Measurements from ENCODE around the gene PPFIA2. TPM values are rescaled to one million over a fixed set of nuclear protein-coding genes. Genes with fewer than 3 reads are reported as not detected.

PPFIA2 gene
- total RNA-seq, 4 donors from 2014 or later = 0.81 to 0.84 TPM; not detected in 2

DNA sequence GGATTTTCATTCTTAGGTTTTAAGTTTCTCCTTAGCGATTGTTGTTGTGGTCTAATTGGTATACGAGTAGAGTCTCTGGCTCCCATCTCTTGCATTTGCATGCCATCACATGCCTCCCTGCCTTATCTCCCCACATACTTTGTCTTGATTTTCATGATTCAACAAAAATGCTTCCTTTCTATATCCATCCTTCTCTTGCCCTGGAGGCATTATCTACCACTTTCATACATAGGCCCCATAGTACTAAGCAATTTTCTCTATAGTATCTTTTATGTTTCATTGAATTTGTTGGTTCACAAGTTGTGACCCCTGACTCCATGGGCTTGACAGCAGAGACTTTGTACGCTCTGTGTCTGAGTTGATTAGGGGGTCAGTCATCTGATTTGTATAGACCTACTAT, 455.2 kb downstream of the PPFIA2 start:
- no peak overlapping the region for H3K4me3 ChIP-seq (ENCODE audit: low read depth, poor library complexity, severe bottlenecking)
- TF ChIP-seq, protein P1, sequence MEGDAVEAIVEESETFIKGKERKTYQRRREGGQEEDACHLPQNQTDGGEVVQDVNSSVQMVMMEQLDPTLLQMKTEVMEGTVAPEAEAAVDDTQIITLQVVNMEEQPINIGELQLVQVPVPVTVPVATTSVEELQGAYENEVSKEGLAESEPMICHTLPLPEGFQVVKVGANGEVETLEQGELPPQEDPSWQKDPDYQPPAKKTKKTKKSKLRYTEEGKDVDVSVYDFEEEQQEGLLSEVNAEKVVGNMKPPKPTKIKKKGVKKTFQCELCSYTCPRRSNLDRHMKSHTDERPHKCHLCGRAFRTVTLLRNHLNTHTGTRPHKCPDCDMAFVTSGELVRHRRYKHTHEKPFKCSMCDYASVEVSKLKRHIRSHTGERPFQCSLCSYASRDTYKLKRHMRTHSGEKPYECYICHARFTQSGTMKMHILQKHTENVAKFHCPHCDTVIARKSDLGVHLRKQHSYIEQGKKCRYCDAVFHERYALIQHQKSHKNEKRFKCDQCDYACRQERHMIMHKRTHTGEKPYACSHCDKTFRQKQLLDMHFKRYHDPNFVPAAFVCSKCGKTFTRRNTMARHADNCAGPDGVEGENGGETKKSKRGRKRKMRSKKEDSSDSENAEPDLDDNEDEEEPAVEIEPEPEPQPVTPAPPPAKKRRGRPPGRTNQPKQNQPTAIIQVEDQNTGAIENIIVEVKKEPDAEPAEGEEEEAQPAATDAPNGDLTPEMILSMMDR (IDR thresholded peaks at IDR 0.05) = no peak
- no peak for TF ChIP-seq POLR2A (IDR thresholded peaks at IDR 0.05)
- intact Hi-C loops (cut with DNase I; ENCODE audit: low total_unique reads) = no loop called here
- WGBS, 2 donors = 75 to 81% methylated on average over 3 of the region's 3 CpGs
- no peak for DNase-seq (ENCODE audit: low spot score in 2 of 2)

DNA sequence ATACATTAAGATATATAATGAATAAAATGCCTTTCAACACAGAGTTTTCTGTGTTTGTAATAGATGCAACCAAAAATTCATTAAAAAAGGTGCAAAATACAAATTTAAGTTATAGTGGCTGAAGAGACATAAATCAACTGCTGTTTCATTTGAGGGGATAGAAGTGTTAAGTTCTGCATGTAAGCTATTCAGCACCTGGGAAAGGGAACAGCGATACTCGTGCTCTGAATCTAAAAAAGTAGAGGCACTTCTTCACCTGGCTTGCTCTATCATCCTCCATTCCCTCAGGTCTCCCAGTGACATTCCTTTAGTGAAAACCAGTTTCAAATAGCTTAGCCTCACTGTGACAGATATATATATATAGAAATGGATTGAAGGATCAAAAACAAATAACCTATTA, 458.7 kb downstream of the PPFIA2 start:
- DNase-seq (ENCODE audit: low spot score in 2 of 2) = no peak
- no peak overlapping the region for H3K4me3 ChIP-seq (ENCODE audit: low read depth, poor library complexity, severe bottlenecking)
- 31 to 40% methylated on average over 2 of the region's 2 CpGs for WGBS, 2 donors
- TF ChIP-seq, protein P1 (IDR thresholded peaks at IDR 0.05) = no peak
- no peak for TF ChIP-seq POLR2A (IDR thresholded peaks at IDR 0.05)
- intact Hi-C loops (cut with DNase I; ENCODE audit: low total_unique reads) = no loop called here

DNA sequence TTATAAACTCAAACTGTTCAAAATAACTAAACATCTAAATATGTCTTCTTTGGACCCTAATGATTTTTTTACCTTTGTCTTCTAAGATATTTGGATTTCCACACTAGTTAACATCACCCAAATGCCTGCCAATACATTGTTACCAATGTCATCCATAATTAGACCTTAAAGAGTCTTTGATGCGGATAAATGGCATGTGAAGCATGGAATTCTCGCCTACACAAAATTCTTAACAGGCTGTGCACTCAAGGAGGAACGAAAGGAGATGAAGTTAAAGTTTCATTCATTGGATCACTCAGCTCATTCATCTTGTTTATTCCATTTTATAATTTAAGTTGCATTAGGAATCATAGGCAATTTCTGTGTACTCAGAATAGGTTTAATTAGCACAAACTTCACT, 461.5 kb downstream of the PPFIA2 start:
- WGBS, 2 donors = 64 to 75% methylated on average over 3 of the region's 3 CpGs
- intact Hi-C loops (cut with DNase I; ENCODE audit: low total_unique reads) = no loop called here
- DNase-seq (ENCODE audit: low spot score in 2 of 2) = no peak
- TF ChIP-seq, protein P1 (IDR thresholded peaks at IDR 0.05) = no peak
- no peak for TF ChIP-seq POLR2A (IDR thresholded peaks at IDR 0.05)
- H3K4me3 ChIP-seq (ENCODE audit: low read depth, poor library complexity, severe bottlenecking) = no peak overlapping the region

DNA sequence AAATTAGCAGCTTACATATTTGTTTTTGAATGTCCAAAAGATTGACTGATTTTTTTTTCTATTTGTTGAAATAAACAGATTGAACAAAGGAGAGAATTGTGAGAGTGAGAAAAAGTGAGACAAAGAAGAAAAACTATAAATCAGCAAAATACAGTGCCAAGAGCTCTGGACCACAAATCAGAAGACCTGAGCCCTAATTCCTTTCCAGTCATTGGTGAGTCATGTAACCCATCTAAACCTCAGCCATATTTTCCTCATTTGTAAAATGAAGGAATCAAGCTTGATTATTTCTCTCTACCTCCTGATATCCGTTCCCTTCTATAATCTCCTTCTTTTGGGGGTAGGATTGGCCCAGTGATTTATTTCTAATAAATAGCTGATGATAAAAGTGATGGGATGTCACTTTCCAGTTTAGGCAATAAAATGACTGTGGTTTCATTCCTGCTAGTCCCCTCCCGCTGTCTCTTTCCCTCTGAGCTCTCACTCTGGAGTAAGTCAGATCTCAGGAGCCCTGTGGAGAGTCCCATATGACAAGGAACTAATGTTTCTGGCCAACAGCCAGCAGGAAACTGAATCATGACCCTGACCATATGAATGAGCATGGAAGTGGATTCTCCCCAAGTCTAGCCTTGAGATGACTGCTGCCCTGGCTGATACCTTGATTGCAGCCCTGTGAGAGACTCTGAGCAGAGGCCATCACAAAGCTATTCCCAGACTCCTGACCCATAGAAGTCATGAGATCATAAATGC, 462.4 kb downstream of the PPFIA2 start:
- intact Hi-C loops (cut with DNase I; ENCODE audit: low total_unique reads) = no loop called here
- 60 to 67% methylated on average over 2 of the region's 2 CpGs for WGBS, 2 donors
- H3K4me3 ChIP-seq (ENCODE audit: low read depth, poor library complexity, severe bottlenecking) = no peak overlapping the region
- DNase-seq (ENCODE audit: low spot score in 2 of 2) = peak in 1 of 2 donors; percentile 13
- TF ChIP-seq, protein P1 (IDR thresholded peaks at IDR 0.05) = no peak
- TF ChIP-seq POLR2A (IDR thresholded peaks at IDR 0.05) = no peak

DNA sequence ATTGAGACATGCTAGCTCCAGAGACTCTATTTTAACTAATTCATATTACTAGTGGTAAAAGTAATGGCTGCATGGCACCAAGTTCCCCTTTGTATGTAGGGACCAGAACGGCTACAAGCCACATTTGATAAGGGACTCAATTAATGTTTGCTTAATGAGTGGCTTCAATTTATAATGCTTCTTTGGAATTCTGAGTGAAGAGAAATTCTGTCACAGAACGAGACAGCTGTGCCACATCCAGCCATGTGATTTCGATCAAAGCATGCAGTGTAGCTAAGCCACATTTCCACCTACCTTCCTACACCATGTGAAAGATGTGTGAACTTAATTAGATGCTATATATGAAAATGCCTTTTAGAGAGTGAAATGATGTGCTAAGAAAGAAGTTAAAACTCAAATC, 463.9 kb downstream of the PPFIA2 start:
- DNase-seq (ENCODE audit: low spot score in 2 of 2) = no peak
- TF ChIP-seq POLR2A (IDR thresholded peaks at IDR 0.05) = no peak
- TF ChIP-seq, protein P1 (IDR thresholded peaks at IDR 0.05) = no peak
- intact Hi-C loops (cut with DNase I; ENCODE audit: low total_unique reads) = no loop called here
- H3K4me3 ChIP-seq (ENCODE audit: low read depth, poor library complexity, severe bottlenecking) = no peak overlapping the region
- 74 to 81% methylated on average over 3 of the region's 3 CpGs for WGBS, 2 donors

Measured in lower leg skin (tissue), 4 donors.